Naive thymus-derived CD4-positive, alpha-beta T cell (primary cell): ENCODE data around the gene OR10AD1. TPM values are rescaled to one million over a fixed set of nuclear protein-coding genes. Genes with fewer than 3 reads are reported as not detected.

Experiments used
- ATAC-seq: fragments of 150-1000 bp; cut with Tn5 transposase; 2 replicates; pipeline ENCODE4 v1.10.0; 2021; ENCODE audit warnings: mild to moderate bottlenecking, moderate library complexity
- CTCF ChIA-PET: fragments of 350-600 bp; sonication (Branson Sonifier 250); formaldehyde crosslinking; loops from one replicate; lab custom pipeline; 2021; ENCODE audit warnings: antibody characterized with exemption; lab: Charles Lee
- POLR2A ChIA-PET: fragments of 350-600 bp; sonication (Branson Sonifier 250); formaldehyde crosslinking; loops from one replicate; lab custom pipeline; 2021; ENCODE audit warnings: antibody characterized with exemption, inconsistent platforms; lab: Charles Lee
- DNase-seq, 9 donors: peaks; one replicate each; pipeline versions ENCODE4 v3.0.0 to v3.0.0-alpha.2; 2020 to 2022; ENCODE audit warnings: mixed read lengths in 1 of 9
- H3K27ac ChIP-seq: one replicate; pipeline ENCODE4 v1.7.0; 2013; ENCODE audit warnings: mild to moderate bottlenecking, low read depth, low read length, moderate library complexity
- H3K27me3 ChIP-seq, 2 donors: one replicate each; pipeline ENCODE4 v1.7.0; 2013; ENCODE audit warnings: low read length in 2 of 2, mild to moderate bottlenecking in 2 of 2, moderate library complexity in 2 of 2; ENCODE audit not compliant: control insufficient read depth in 2 of 2, insufficient read depth in 2 of 2
- H3K36me3 ChIP-seq, 3 experiments: 1 replicate in 2 of 3; 2 replicates in 1 of 3; pipeline ENCODE4 v1.7.0; 2013; ENCODE audit warnings: low read length in 3 of 3, mild to moderate bottlenecking in 3 of 3, moderate library complexity in 1 of 3; ENCODE audit not compliant: insufficient read depth in 3 of 3, control insufficient read depth in 2 of 3
- H3K4me1 ChIP-seq, 2 donors: one replicate each; pipeline ENCODE4 v1.7.0; 2013; ENCODE audit warnings: low read length in 2 of 2, mild to moderate bottlenecking in 2 of 2, moderate library complexity in 1 of 2; ENCODE audit not compliant: control insufficient read depth in 2 of 2, insufficient read depth in 2 of 2
- H3K4me3 ChIP-seq: 2 replicates; pipeline ENCODE4 v1.7.0; 2013; ENCODE audit warnings: mild to moderate bottlenecking, low read length
- H3K9me3 ChIP-seq, 3 experiments: 1 replicate in 2 of 3; 2 replicates in 1 of 3; pipeline ENCODE4 v1.7.0; 2013; ENCODE audit warnings: low read length in 3 of 3; ENCODE audit not compliant: control insufficient read depth in 2 of 3
- H3K27ac Mint-ChIP-seq, 9 donors: one replicate each; pipeline ENCODE4 v1.8.0; 2020 to 2022; ENCODE audit warnings: mixed read lengths in 9 of 9, mild to moderate bottlenecking in 8 of 9, moderate library complexity in 5 of 9, inconsistent platforms in 2 of 9
- H3K27me3 Mint-ChIP-seq, 5 donors: one replicate each; pipeline ENCODE4 v1.8.0; 2021 to 2022; ENCODE audit warnings: mixed read lengths in 5 of 5, mild to moderate bottlenecking in 1 of 5
- H3K36me3 Mint-ChIP-seq, 5 donors: one replicate each; pipeline ENCODE4 v1.8.0; 2020 to 2022; ENCODE audit warnings: mixed read lengths in 5 of 5, mild to moderate bottlenecking in 3 of 5, inconsistent platforms in 1 of 5
- H3K4me1 Mint-ChIP-seq, 7 donors: one replicate each; pipeline ENCODE4 v1.8.0; 2020 to 2022; ENCODE audit warnings: mixed read lengths in 7 of 7, mild to moderate bottlenecking in 3 of 7, inconsistent platforms in 1 of 7
- H3K4me3 Mint-ChIP-seq, 10 donors: one replicate each; pipeline ENCODE4 v1.8.0; 2020 to 2022; ENCODE audit warnings: mild to moderate bottlenecking in 10 of 10, mixed read lengths in 10 of 10, moderate library complexity in 6 of 10, inconsistent platforms in 2 of 10
- H3K9me3 Mint-ChIP-seq, 11 donors: one replicate each; pipeline ENCODE4 v1.8.0; 2020 to 2022; ENCODE audit warnings: mixed read lengths in 11 of 11, mild to moderate bottlenecking in 4 of 11, inconsistent platforms in 1 of 11, moderate library complexity in 1 of 11
- intact Hi-C, 2 donors: fragments of 100-400 bp; cut with micrococcal nuclease; formaldehyde crosslinking; loops; one replicate each; pipeline ENCODE4 v1.15.1; 2023
- polyA plus RNA-seq, 2 donors: library from polyadenylated mRNA; unstranded; fragments of 300-500 nt; fragmentation: Illumina TruSeq; gene quantifications; one replicate each; pipeline ENCODE4 v1.2.3, GENCODE V29; 2021
- total RNA-seq, 6 experiments: library from RNA in 5 of 6; stranded (reverse) in 5 of 6; gene quantifications; 1 replicate in 5 of 6; 2 replicates in 1 of 6; pipeline ENCODE4 v1.2.3 and lab custom pipeline; 2021 to 2026

OR10AD1 gene
- total and polyA plus RNA-seq, 7 experiments from 2014 or later = not detected

DNA sequence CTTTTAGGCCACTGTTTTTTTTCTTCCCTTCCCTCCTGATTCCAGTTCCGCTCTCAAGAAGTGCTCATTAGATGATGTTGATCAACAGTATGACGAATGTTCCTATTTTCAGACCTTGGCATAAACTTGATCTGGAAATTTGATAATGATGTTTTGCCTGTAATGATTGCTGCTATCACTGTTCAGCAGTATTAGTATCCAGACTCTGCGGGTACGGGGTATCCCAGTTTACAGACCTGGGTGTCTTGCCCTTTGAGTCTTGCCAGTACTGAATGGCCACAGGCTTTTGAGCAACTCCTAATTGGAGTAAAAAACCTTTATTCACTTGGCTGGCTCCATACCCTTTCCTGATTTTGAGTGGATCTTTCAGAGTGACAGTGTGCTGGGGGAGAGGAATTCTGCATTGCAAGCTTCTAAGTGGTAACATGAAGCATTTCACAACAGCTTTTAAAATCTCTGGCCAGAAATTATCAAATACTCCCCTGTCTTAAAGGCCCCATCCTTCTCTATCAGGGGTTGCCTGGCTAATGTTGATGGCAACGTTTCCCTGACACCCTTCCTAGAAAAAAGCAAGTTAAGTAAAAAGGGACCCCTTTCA lies 39.8 kb downstream of the OR10AD1 start:
- DNase-seq (no peak), ATAC-seq (no peak)
- Mint-ChIP-seq H3K27ac (peak overlapping the region in 2 of 9 donors; percentile 45 to 46), H3K4me1 (peaks cover 2 to 27% (median 24%) of the 10 kb centered on the region in 7 donors), H3K36me3 (no peaks in the 10 kb centered on the region), H3K9me3 (no peaks in the 10 kb centered on the region), H3K4me3 (no peak overlapping the region), H3K27me3 (peaks cover 0 to 30% (median 12%) of the 10 kb centered on the region in 5 donors)
- Histone ChIP-seq H3K27ac (no peak overlapping the region), H3K9me3 (no peaks in the 10 kb centered on the region), H3K36me3 (no peaks in the 10 kb centered on the region), H3K4me1 (peaks cover under 1 to 6% of the 10 kb centered on the region in 2 donors), H3K27me3 (no peaks in the 10 kb centered on the region), H3K4me3 (no peak overlapping the region)
- POLR2A ChIA-PET = interaction anchor here (1.1 kb wide), 1 partner anchor 20 kb away, joined by 4 read pairs; the partner anchor contains the start of gene CCDC184
- CTCF ChIA-PET = interaction anchor here (1.0 to 2.0 kb wide), 3 partner anchors 80 to 93 kb away, joined by 3 to 5 read pairs (median 3); no protein-coding TSS in a partner anchor
- intact Hi-C loops = no loop called here

- Mint-ChIP-seq H3K4me1 (peaks cover 12 to 48% (median 46%) of the 10 kb centered on the region in 7 donors), H3K9me3 (no peaks in the 10 kb centered on the region), H3K4me3 (peak overlapping the region in 3 of 10 donors; percentile 9 to 22 (median 10)), H3K27ac (peak overlapping the region in 6 of 9 donors; percentile 23 to 80 (median 50)), H3K27me3 (peaks cover 0 to 25% (median 10%) of the 10 kb centered on the region in 5 donors), H3K36me3 (peaks cover 0 to 4% (median 0%) of the 10 kb centered on the region in 5 donors)
- ChIA-PET POLR2A (interaction anchor here (1.0 to 3.5 kb wide), 3 partner anchors 38 to 58 kb away, joined by 3 to 16 read pairs (median 4); partner anchors contain the start of gene SENP1), CTCF (interaction anchor here (1.1 kb wide), 1 partner anchor 322 kb away, joined by 6 read pairs; no protein-coding TSS in a partner anchor)
- H3K4me3 ChIP-seq = no peak overlapping the region
- intact Hi-C loops = no loop called here
- no peaks in the 10 kb centered on the region for H3K9me3 ChIP-seq
- no peak for ATAC-seq
- H3K4me1 ChIP-seq = peaks cover 8 to 20% of the 10 kb centered on the region in 2 donors
- no peaks in the 10 kb centered on the region for H3K27me3 ChIP-seq
- no peak for DNase-seq
- no peaks in the 10 kb centered on the region for H3K36me3 ChIP-seq
- no peak overlapping the region for H3K27ac ChIP-seq
Observed at GRCh38 chr12:48160807-48161206, 42.3 kb downstream of the OR10AD1 start.

DNA sequence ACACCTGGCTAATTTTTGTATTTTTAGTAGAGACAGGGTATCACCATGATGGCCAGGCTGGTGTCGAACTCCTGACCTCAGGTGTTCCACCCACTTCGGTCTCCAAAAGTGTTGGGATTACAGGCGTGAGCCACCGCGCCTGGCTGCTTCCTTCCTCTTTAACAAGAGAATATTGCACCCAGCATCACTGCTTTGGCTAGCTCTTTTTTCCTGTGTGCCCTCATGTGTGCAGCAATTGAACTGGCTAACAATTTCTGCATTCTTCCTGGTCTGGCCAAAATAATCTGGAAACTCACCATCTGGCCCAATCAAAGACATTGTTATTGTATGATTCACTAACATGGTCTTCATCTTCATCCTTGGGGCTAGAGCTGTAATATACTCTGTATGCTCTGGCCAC lies 43.0 kb downstream of the OR10AD1 start:
- Histone ChIP-seq H3K4me1 (peaks cover 8 to 20% of the 10 kb centered on the region in 2 donors), H3K4me3 (no peak overlapping the region), H3K9me3 (no peaks in the 10 kb centered on the region), H3K36me3 (no peaks in the 10 kb centered on the region), H3K27me3 (no peaks in the 10 kb centered on the region), H3K27ac (no peak overlapping the region)
- Mint-ChIP-seq H3K27ac (peak overlapping the region in 3 of 9 donors; percentile 28 to 80 (median 61)), H3K4me1 (peaks cover 10 to 48% (median 44%) of the 10 kb centered on the region in 7 donors), H3K9me3 (no peaks in the 10 kb centered on the region), H3K36me3 (peaks cover 0 to 4% (median 0%) of the 10 kb centered on the region in 5 donors), H3K4me3 (peak overlapping the region in 1 of 10 donors; percentile 33), H3K27me3 (peaks cover 0 to 20% (median 6%) of the 10 kb centered on the region in 5 donors)
- ChIA-PET CTCF (interaction anchor here (0.6 to 1.1 kb wide), 4 partner anchors 191 to 418 kb away, joined by 3 to 6 read pairs (median 4); no protein-coding TSS in a partner anchor), POLR2A (interaction anchor here (1.0 to 3.5 kb wide), 3 partner anchors 39 to 57 kb away, joined by 3 to 16 read pairs (median 4); partner anchors contain the start of gene SENP1)
- ATAC-seq (no peak), DNase-seq (no peak)
- intact Hi-C loops = no loop called here

DNA sequence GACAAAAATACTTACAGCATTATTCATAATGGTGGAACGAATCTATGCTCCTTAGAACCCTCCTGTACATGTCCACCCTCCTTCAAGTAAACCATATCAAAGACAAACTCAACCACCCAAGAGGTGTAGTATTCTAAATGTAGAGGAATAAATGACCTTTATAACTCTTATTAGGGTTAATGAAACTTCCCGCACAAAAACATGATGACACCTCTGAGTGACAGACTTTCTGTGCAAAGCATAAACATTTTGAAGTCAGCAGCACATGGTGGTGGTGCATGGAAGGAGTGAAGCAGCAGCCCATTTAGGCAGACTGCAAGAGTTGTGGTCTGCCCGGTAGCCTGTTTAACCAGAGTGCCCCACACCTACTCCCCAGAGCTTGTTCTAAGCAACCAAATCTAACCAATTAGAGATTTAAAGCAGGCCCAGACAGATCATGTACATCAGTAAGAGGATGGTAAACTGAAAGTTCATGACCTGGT lies 45.2 kb downstream of the OR10AD1 start:
- Histone ChIP-seq H3K4me1 (peaks cover 8 to 20% of the 10 kb centered on the region in 2 donors), H3K4me3 (peak overlapping the region; percentile 97), H3K27me3 (no peaks in the 10 kb centered on the region), H3K36me3 (peaks cover 0 to 6% (median 5%) of the 10 kb centered on the region in 3 experiments), H3K9me3 (no peaks in the 10 kb centered on the region), H3K27ac (peak overlapping the region; percentile 84)
- H3K36me3 Mint-ChIP-seq = peaks cover 0 to 11% (median 5%) of the 10 kb centered on the region in 5 donors
- no peaks in the 10 kb centered on the region for H3K9me3 Mint-ChIP-seq
- intact Hi-C loops = loop anchor here (1.0 to 5.0 kb wide), 14 partner anchors 7 to 559 kb away; partner anchors contain the start of genes CCDC184 (in 2 of the 2), CCNT1 (in 2 of the 2), PFKM (in 2 of the 2) and RPAP3 (in 2 of the 2)
- peaks cover 0 to 6% (median 1%) of the 10 kb centered on the region in 5 donors for H3K27me3 Mint-ChIP-seq
- ATAC-seq (no peak), DNase-seq (no peak)
- H3K4me3 Mint-ChIP-seq = peak overlapping the region; percentile 90 to 99 (median 97)
- POLR2A ChIA-PET = interaction anchor here (0.6 to 4.2 kb wide), 22 partner anchors 10 to 910 kb away, joined by 3 to 56 read pairs (median 4); partner anchors contain the start of genes CCDC184, SENP1, SLC48A1 and TMEM106C
- CTCF ChIA-PET = interaction anchor here (0.6 to 1.2 kb wide), 4 partner anchors 11 to 460 kb away, joined by 3 read pairs; partner anchors contain the start of gene SENP1
- peaks cover 21 to 62% (median 54%) of the 10 kb centered on the region in 7 donors for H3K4me1 Mint-ChIP-seq
- peak overlapping the region; percentile 95 to 99 (median 99) for H3K27ac Mint-ChIP-seq

DNA sequence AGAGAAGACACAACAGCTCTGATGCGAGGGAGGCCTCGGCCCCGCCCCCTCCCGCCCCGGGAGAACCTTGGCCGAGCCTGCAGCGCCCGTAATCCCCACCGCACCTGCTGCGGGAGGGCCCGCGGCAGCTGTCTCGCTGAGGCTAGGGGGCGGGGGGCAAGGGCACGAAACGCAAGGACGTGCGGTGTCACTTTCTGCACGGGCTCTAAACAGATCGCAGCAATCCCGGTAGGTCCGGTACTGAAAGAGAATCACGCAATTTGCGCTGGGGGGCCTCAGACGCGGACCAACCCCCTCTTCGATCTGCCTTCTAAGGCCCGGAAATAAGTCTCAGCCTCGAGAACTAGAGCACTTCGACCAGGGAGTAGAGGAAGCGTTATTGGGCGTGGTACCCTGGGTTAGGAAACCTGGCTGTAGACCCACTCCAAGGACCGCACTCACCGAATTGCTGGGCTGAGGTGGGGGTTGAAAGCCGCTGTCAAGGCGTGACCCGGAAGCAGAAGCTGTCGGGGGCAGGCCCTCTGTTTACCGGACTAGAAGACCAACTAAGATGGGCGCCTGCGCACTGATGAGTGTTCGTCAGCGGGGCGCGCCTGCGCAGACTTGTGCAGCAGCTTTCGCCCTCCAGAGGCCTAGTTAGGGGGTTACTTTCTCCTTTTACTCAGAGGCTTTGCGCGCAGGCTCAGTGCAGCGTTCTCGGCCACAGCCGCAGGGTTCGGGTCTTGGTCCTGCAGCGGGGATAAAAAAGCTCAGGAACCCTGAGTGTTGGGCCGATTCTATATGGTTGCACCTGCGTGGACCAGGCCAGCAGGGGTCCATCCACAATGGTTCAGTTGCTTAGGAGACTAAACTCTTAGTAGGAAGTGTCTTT lies 45.8 kb downstream of the OR10AD1 start, which contains the start of gene ASB8:
TSS of gene ASB8 (minus strand) at position 498 of the 871 bp plus-strand sequence. CDS start 4,019 bp downstream, outside the sequence.
- Histone ChIP-seq H3K27ac (peak within 1 kb of the TSS; percentile 84), H3K9me3 (no peaks in the 10 kb centered on the region), H3K4me1 (peaks cover 8 to 20% of the 10 kb centered on the region in 2 donors), H3K27me3 (no peaks in the 10 kb centered on the region), H3K4me3 (peak within 1 kb of the TSS; percentile 97), H3K36me3 (peaks cover 0 to 11% (median 9%) of the 10 kb centered on the region in 3 experiments)
- POLR2A ChIA-PET = interaction anchor here (0.8 to 4.2 kb wide), 19 partner anchors 9 to 450 kb away, joined by 3 to 56 read pairs (median 4); partner anchors contain the start of genes SENP1, SLC48A1, TMEM106C and ZNF641
- Mint-ChIP-seq H3K9me3 (no peaks in the 10 kb centered on the region), H3K27ac (peak within 1 kb of the TSS; percentile 95 to 99 (median 99)), H3K4me1 (peaks cover 22 to 65% (median 56%) of the 10 kb centered on the region in 7 donors), H3K27me3 (peaks cover 0 to 5% (median 0%) of the 10 kb centered on the region in 5 donors), H3K4me3 (peak within 1 kb of the TSS; percentile 90 to 99 (median 97)), H3K36me3 (peaks cover 0 to 12% (median 8%) of the 10 kb centered on the region in 5 donors)
- intact Hi-C loops = loop anchor here (1.0 to 5.0 kb wide), 14 partner anchors 8 to 560 kb away; partner anchors contain the start of genes CCDC184 (in 2 of the 2), CCNT1 (in 2 of the 2), PFKM (in 2 of the 2) and RPAP3 (in 2 of the 2)
- DNase-seq (peak; percentile 95 to 99 (median 98)), ATAC-seq (peak; percentile 98)
- CTCF ChIA-PET = interaction anchor here (0.6 to 1.7 kb wide), 6 partner anchors 8 to 461 kb away, joined by 3 to 5 read pairs (median 3); partner anchors contain the start of gene SENP1
